NT2/D1 (cell line): ENCODE results near the gene CNMD.

Experiments used
- SUZ12 ChIP-seq: IDR thresholded peaks from 2 replicates; pipeline ENCODE4 v1.6.1; 2011; ENCODE audit not compliant: insufficient read length, insufficient read depth; ENCODE audit errors: extremely low read depth
- YY1 ChIP-seq: IDR thresholded peaks from 2 replicates; pipeline ENCODE4 v1.6.1; 2011; ENCODE audit not compliant: insufficient read length, insufficient read depth
- ZNF274 ChIP-seq: IDR thresholded peaks from 2 replicates; pipeline ENCODE4 v1.6.1; 2011; ENCODE audit warnings: mild to moderate bottlenecking, low read depth, low read length

- no peak for TF ChIP-seq ZNF274
- no peak for TF ChIP-seq SUZ12
- TF ChIP-seq YY1: no peak
Measured at GRCh38 chr13:52788011-52788410, 48.4 kb upstream of the CNMD start.
